Measurements from ENCODE around the gene SDK1. TPM values are rescaled to one million over a fixed set of nuclear protein-coding genes. Genes with fewer than 3 reads are reported as not detected.

Gene SDK1
- total and polyA plus RNA-seq, 2 experiments from 2014 or later = 2.1 to 10.0 TPM

- Histone ChIP-seq H3K4me3 (no peak overlapping the region), H3K36me3 (ENCODE audit: insufficient read depth) (no peaks in the 10 kb centered on the region), H3F3A (replicated peaks; ENCODE audit: low read depth) (no peaks in the 10 kb centered on the region), H3K4me2 (no peak overlapping the region), H3K27me3 (ENCODE audit: insufficient read depth) (no peaks in the 10 kb centered on the region), H3K9me2 (ENCODE audit: insufficient read depth) (no peaks in the 10 kb centered on the region), H4K20me1 (replicated peaks; ENCODE audit: insufficient read depth) (peaks cover 10% of the 10 kb centered on the region; the same call in 1 of the 2 replicates), H3K27ac (ENCODE audit: low read depth) (no peak overlapping the region), H3K4me1 (ENCODE audit: insufficient read depth) (no peaks in the 10 kb centered on the region), H2AFZ (no peak overlapping the region), H3K79me2 (replicated peaks; ENCODE audit: insufficient read depth) (peaks cover 26% of the 10 kb centered on the region)
- ATAC-seq = no peak
- H3K36me3 Mint-ChIP-seq (ENCODE audit: low read depth) = no peaks in the 10 kb centered on the region
- H3K27ac Mint-ChIP-seq = no peak overlapping the region
- H3K4me1 Mint-ChIP-seq = peaks cover 10% of the 10 kb centered on the region; the same call in 2 of the 3 replicates
- H3K9me3 Mint-ChIP-seq = no peaks in the 10 kb centered on the region
- no peak overlapping the region for H3K4me3 Mint-ChIP-seq
- TF ChIP-seq POLR2AphosphoS5 (IDR thresholded peaks at IDR 0.05; ENCODE audit: low read depth) = no peak
- TF ChIP-seq STAT1 (IDR thresholded peaks at IDR 0.05; ENCODE audit: unreplicated experiment) = no peak
- no peak for TF ChIP-seq CREB1 (CRISPR knock-in tag; IDR thresholded peaks at IDR 0.05; ENCODE audit: low read depth)
- TF ChIP-seq ETS1 (IDR thresholded peaks at IDR 0.05) = no peak
- TF ChIP-seq ZNF331 (CRISPR knock-in tag; IDR thresholded peaks at IDR 0.05; ENCODE audit: low read depth) = no peak
- no peak for TF ChIP-seq CTCF (conservative IDR thresholded peaks at IDR 0.05; ENCODE audit: low read depth in 2 of 2)
- TF ChIP-seq, protein P1, sequence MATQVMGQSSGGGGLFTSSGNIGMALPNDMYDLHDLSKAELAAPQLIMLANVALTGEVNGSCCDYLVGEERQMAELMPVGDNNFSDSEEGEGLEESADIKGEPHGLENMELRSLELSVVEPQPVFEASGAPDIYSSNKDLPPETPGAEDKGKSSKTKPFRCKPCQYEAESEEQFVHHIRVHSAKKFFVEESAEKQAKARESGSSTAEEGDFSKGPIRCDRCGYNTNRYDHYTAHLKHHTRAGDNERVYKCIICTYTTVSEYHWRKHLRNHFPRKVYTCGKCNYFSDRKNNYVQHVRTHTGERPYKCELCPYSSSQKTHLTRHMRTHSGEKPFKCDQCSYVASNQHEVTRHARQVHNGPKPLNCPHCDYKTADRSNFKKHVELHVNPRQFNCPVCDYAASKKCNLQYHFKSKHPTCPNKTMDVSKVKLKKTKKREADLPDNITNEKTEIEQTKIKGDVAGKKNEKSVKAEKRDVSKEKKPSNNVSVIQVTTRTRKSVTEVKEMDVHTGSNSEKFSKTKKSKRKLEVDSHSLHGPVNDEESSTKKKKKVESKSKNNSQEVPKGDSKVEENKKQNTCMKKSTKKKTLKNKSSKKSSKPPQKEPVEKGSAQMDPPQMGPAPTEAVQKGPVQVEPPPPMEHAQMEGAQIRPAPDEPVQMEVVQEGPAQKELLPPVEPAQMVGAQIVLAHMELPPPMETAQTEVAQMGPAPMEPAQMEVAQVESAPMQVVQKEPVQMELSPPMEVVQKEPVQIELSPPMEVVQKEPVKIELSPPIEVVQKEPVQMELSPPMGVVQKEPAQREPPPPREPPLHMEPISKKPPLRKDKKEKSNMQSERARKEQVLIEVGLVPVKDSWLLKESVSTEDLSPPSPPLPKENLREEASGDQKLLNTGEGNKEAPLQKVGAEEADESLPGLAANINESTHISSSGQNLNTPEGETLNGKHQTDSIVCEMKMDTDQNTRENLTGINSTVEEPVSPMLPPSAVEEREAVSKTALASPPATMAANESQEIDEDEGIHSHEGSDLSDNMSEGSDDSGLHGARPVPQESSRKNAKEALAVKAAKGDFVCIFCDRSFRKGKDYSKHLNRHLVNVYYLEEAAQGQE (IDR thresholded peaks at IDR 0.05; ENCODE audit: unreplicated experiment) = no peak
- no peak for TF ChIP-seq JUNB (IDR thresholded peaks at IDR 0.05; ENCODE audit: unreplicated experiment)
- TF ChIP-seq EZH2 (IDR thresholded peaks at IDR 0.05; ENCODE audit: low read depth, unreplicated experiment) = no peak
- no peak for TF ChIP-seq ZNF114 (CRISPR knock-in tag; IDR thresholded peaks at IDR 0.05)
- no peak for TF ChIP-seq EZH2phosphoT487 (IDR thresholded peaks at IDR 0.05; ENCODE audit: unreplicated experiment)
- H3K27me3 Mint-ChIP-seq (ENCODE audit: insufficient read depth, low read depth, poor library complexity) = no peaks in the 10 kb centered on the region
- DNase-seq (ENCODE audit: low spot score) = no peak
Measured at GRCh38 chr7:3309956-3310355, 8.9 kb downstream of the SDK1 start.

Measured in GM23338 (cell line).